Upper lobe of left lung (tissue), 6 donors: ENCODE results near the gene RGS9. TPM values are rescaled to one million over a fixed set of nuclear protein-coding genes. Genes with fewer than 3 reads are reported as not detected.
A peak's percentile ranks its signal among the peaks of the same experiment; 100 is the strongest.

ENCODE experiments used
- ATAC-seq, 2 donors: fragments of 200-7000 bp; cut with Tn5 transposase; one replicate each; pipeline ENCODE4 v1.9.1; 2022; ENCODE audit warnings: mild to moderate bottlenecking in 2 of 2, moderate library complexity in 2 of 2; ENCODE audit not compliant: low FRiP score in 2 of 2
- DNase-seq, 2 donors: peaks; one replicate each; pipeline ENCODE4 v3.0.0-alpha.2; 2019 to 2020
- H3K27ac ChIP-seq, 4 donors: fragments of 200-600 bp; sonication (generic); one replicate each; pipeline ENCODE4 v1.5.1; 2016 to 2019
- H3K27me3 ChIP-seq, 4 donors: fragments of 200-600 bp; sonication (generic); one replicate each; pipeline ENCODE4 v1.5.1; 2017 to 2019
- H3K36me3 ChIP-seq, 4 donors: fragments of 200-600 bp; sonication (generic); one replicate each; pipeline ENCODE4 v1.5.1; 2016 to 2019
- H3K4me1 ChIP-seq, 4 donors: fragments of 200-600 bp; sonication (generic); one replicate each; pipeline ENCODE4 v1.5.1; 2018 to 2019
- H3K4me3 ChIP-seq, 4 donors: fragments of 200-600 bp; sonication (generic); one replicate each; pipeline ENCODE4 v1.5.1; 2017 to 2019; ENCODE audit warnings: mild to moderate bottlenecking in 2 of 4, moderate library complexity in 1 of 4
- H3K9me3 ChIP-seq, 4 donors: fragments of 200-600 bp; sonication (generic); one replicate each; pipeline ENCODE4 v1.5.1; 2018 to 2019
- CTCF ChIP-seq, 6 experiments: fragments of 450-650 bp in 4 of 6; fragments of 200-600 bp in 2 of 6; sonication (generic) in 2 of 6; IDR thresholded peaks; one replicate each; pipeline ENCODE4 v1.5.1; 2016 to 2019; ENCODE audit warnings: antibody characterized with exemption in 6 of 6
- EP300 ChIP-seq, 4 donors: sonication (generic); formaldehyde crosslinking; IDR thresholded peaks; one replicate each; pipeline ENCODE4 v1.5.1; 2017; ENCODE audit warnings: antibody characterized with exemption in 4 of 4, control low read depth in 2 of 4
- POLR2A ChIP-seq, 4 donors: fragments of 450-650 bp; IDR thresholded peaks; one replicate each; pipeline ENCODE4 v1.5.1; 2016 to 2017; ENCODE audit warnings: antibody characterized with exemption in 4 of 4, mild to moderate bottlenecking in 2 of 4
- POLR2AphosphoS5 ChIP-seq, 2 donors: sonication (generic); formaldehyde crosslinking; IDR thresholded peaks; one replicate each; pipeline ENCODE4 v1.5.1; 2017; ENCODE audit warnings: antibody characterized with exemption in 2 of 2
- WGBS, 2 donors: methylation state at CpG; one replicate each; pipeline ENCODE4 v1.1.5; 2017 to 2018; 5-methylcytosine and 5-hydroxymethylcytosine counted together
- total RNA-seq, 6 donors: library from RNA; depleted of rRNA in 4 of 6; stranded (reverse); fragments of >200 nt in 4 of 6; gene quantifications; one replicate each; pipeline versions ENCODE4 v1.1.0 to v1.2.1, GENCODE V29; 2016 to 2021
- donor health status: DM: no; HTN: no; CAD: no; lungs with moderate emphysema.
- donor health status: DM: no; HTN: yes; CAD: no; lungs with severe emphysema.

RGS9 gene
- total RNA-seq, 6 donors from 2014 or later: 3.9 to 16.2 (median 8.1) TPM

GRCh38 chr17:65130832-65131231 is 6.3 kb upstream of the RGS9 start:
- no peaks in the 10 kb centered on the region for H3K36me3 ChIP-seq
- WGBS, 2 donors: 32 to 41% methylated on average over 5 of the region's 5 CpGs
- no peak overlapping the region for H3K4me3 ChIP-seq
- H3K4me1 ChIP-seq: peaks cover 0 to 15% (median 7%) of the 10 kb centered on the region in 4 donors
- peak in 1 of 2 donors; percentile 49 for ATAC-seq
- TF ChIP-seq POLR2AphosphoS5 (IDR thresholded peaks at IDR 0.05) (peak in 1 of 2 donors; percentile 43), EP300 (IDR thresholded peaks at IDR 0.05) (no peak), POLR2A (IDR thresholded peaks at IDR 0.05) (no peak), CTCF (IDR thresholded peaks at IDR 0.05) (no peak)
- no peak overlapping the region for H3K27ac ChIP-seq
- H3K27me3 ChIP-seq: no peaks in the 10 kb centered on the region
- H3K9me3 ChIP-seq: no peaks in the 10 kb centered on the region
- DNase-seq: no peak

- DNase-seq (no peak), ATAC-seq (no peak)
- no peaks in the 10 kb centered on the region for H3K36me3 ChIP-seq
- H3K4me1 ChIP-seq: peaks cover 0 to 15% (median 7%) of the 10 kb centered on the region in 4 donors
- no peak for TF ChIP-seq CTCF (IDR thresholded peaks at IDR 0.05)
- no peak for TF ChIP-seq POLR2AphosphoS5 (IDR thresholded peaks at IDR 0.05)
- TF ChIP-seq POLR2A (IDR thresholded peaks at IDR 0.05): no peak
- TF ChIP-seq EP300 (IDR thresholded peaks at IDR 0.05): no peak
- no peaks in the 10 kb centered on the region for H3K9me3 ChIP-seq
- WGBS, 2 donors: 83 to 87% methylated on average over 6 of the region's 6 CpGs
- H3K27me3 ChIP-seq: no peaks in the 10 kb centered on the region
- no peak overlapping the region for H3K4me3 ChIP-seq
- no peak overlapping the region for H3K27ac ChIP-seq
Measured at GRCh38 chr17:65131240-65131639, 5.9 kb upstream of the RGS9 start.

- H3K27ac ChIP-seq: no peak overlapping the region
- H3K27me3 ChIP-seq: no peaks in the 10 kb centered on the region
- ATAC-seq: no peak
- H3K4me1 ChIP-seq: peaks cover 0 to 15% (median 9%) of the 10 kb centered on the region in 4 donors
- TF ChIP-seq CTCF (IDR thresholded peaks at IDR 0.05) (no peak), POLR2AphosphoS5 (IDR thresholded peaks at IDR 0.05) (no peak), POLR2A (IDR thresholded peaks at IDR 0.05) (no peak)
- no peak overlapping the region for H3K4me3 ChIP-seq
- DNase-seq: no peak
- H3K9me3 ChIP-seq: no peaks in the 10 kb centered on the region
- 94 to 95% methylated on average over 5 of the region's 5 CpGs for WGBS, 2 donors
- no peaks in the 10 kb centered on the region for H3K36me3 ChIP-seq
Measured at GRCh38 chr17:65131946-65132345, 5.2 kb upstream of the RGS9 start.

GRCh38 chr17:65134035-65134434 is 3.1 kb upstream of the RGS9 start:
- Histone ChIP-seq H3K4me3 (no peak overlapping the region), H3K27me3 (no peaks in the 10 kb centered on the region), H3K9me3 (no peaks in the 10 kb centered on the region), H3K27ac (no peak overlapping the region), H3K36me3 (no peaks in the 10 kb centered on the region), H3K4me1 (peaks cover 10 to 23% (median 17%) of the 10 kb centered on the region in 4 donors)
- WGBS, 2 donors: 87 to 89% methylated on average over 2 of the region's 2 CpGs
- ATAC-seq (no peak), DNase-seq (no peak)
- TF ChIP-seq EP300 (IDR thresholded peaks at IDR 0.05): no peak
- TF ChIP-seq CTCF (IDR thresholded peaks at IDR 0.05): no peak
- TF ChIP-seq POLR2AphosphoS5 (IDR thresholded peaks at IDR 0.05): no peak
- TF ChIP-seq POLR2A (IDR thresholded peaks at IDR 0.05): no peak

- ATAC-seq (no peak), DNase-seq (no peak)
- peak overlapping the region in 1 of 4 donors; percentile 65 for H3K4me3 ChIP-seq
Measured at GRCh38 chr17:65139101-65139764, 2.1 kb downstream of the RGS9 start.

More at GRCh38 chr17:65139101-65139764, 2.1 kb downstream of the RGS9 start:
- no peak overlapping the region for H3K27ac ChIP-seq
- H3K27me3 ChIP-seq: no peaks in the 10 kb centered on the region
- 49% methylated on average over 7 of the region's 7 CpGs for WGBS, 2 donors
- peaks cover 6 to 12% (median 10%) of the 10 kb centered on the region in 4 donors for H3K4me1 ChIP-seq
- TF ChIP-seq POLR2A (IDR thresholded peaks at IDR 0.05): no peak
- no peak for TF ChIP-seq EP300 (IDR thresholded peaks at IDR 0.05)
- TF ChIP-seq POLR2AphosphoS5 (IDR thresholded peaks at IDR 0.05): no peak
- no peak for TF ChIP-seq CTCF (IDR thresholded peaks at IDR 0.05)
- no peaks in the 10 kb centered on the region for H3K36me3 ChIP-seq
- H3K9me3 ChIP-seq: no peaks in the 10 kb centered on the region
